H1 (cell line): ENCODE measurements around the gene MORC1. TPM values are rescaled to one million over a fixed set of nuclear protein-coding genes. Genes with fewer than 3 reads are reported as not detected.

Experiments
- CTCF ChIA-PET: fragments of 300-600 bp; sonication (Branson Sonifier 250); formaldehyde crosslinking; loops from one replicate; lab custom pipeline; 2021; ENCODE audit not compliant: partially characterized antibody; lab: Charles Lee
- POLR2A ChIA-PET: fragments of 300-600 bp; sonication (Branson Sonifier 250); formaldehyde crosslinking; loops from one replicate; lab custom pipeline; 2021; ENCODE audit warnings: inconsistent platforms; ENCODE audit not compliant: partially characterized antibody; lab: Charles Lee
- DNase-seq, 2 experiments: peaks; one replicate each; pipeline versions ENCODE4 v3.0.0 to v3.0.0-alpha.2; 2010 to 2022; ENCODE audit warnings: low spot score in 2 of 2, low read depth in 1 of 2, mixed read lengths in 1 of 2
- FAIRE-seq: peaks from 2 replicates; lab custom pipeline; 2011; peaks lifted over from hg19 to GRCh38; lab: Jason Lieb, UNC
- H2AFZ ChIP-seq: 2 replicates; pipeline ENCODE4 v1.8.1; 2012; ENCODE audit warnings: low read length, inconsistent platforms
- H2AK5ac ChIP-seq: 2 replicates; pipeline ENCODE4 v1.6.1; 2013; ENCODE audit warnings: low read depth, low read length
- H2BK120ac ChIP-seq: replicated peaks from 2 replicates; pipeline ENCODE3; 2013; ENCODE audit warnings: low read depth, low read length, inconsistent platforms
- H2BK12ac ChIP-seq: 2 replicates; pipeline ENCODE4 v1.6.1; 2013; ENCODE audit warnings: low read depth, low read length
- H2BK15ac ChIP-seq: 2 replicates; pipeline ENCODE4 v1.6.1; 2013; ENCODE audit warnings: low read length
- H2BK20ac ChIP-seq: 2 replicates; pipeline ENCODE4 v1.6.1; 2013; ENCODE audit warnings: low read length
- H2BK5ac ChIP-seq: 2 replicates; pipeline ENCODE4 v1.6.1; 2013; ENCODE audit warnings: low read depth, low read length
- H3K14ac ChIP-seq: 2 replicates; pipeline ENCODE4 v1.6.1; 2013; ENCODE audit warnings: inconsistent platforms; ENCODE audit not compliant: insufficient read length
- H3K18ac ChIP-seq: 2 replicates; pipeline ENCODE4 v1.6.1; 2013; ENCODE audit warnings: low read length; ENCODE audit errors: extremely low read depth
- H3K23ac ChIP-seq: 2 replicates; pipeline ENCODE4 v1.6.1; 2013; ENCODE audit warnings: inconsistent platforms; ENCODE audit not compliant: insufficient read length
- H3K23me2 ChIP-seq: 2 replicates; pipeline ENCODE4 v1.6.1; 2013; ENCODE audit warnings: low read depth, low read length
- H3K27ac ChIP-seq: 2 replicates; pipeline ENCODE4 v1.6.1; 2011; ENCODE audit warnings: low read depth, low read length, inconsistent platforms
- H3K27me3 ChIP-seq, 4 experiments: replicated peaks in 1 of 4; 1 replicate in 1 of 4; 2 replicates in 3 of 4; pipeline versions ENCODE4 v1.6.1 to v1.8.1; 2011 to 2013; ENCODE audit warnings: low read length in 3 of 4, mild to moderate bottlenecking in 3 of 4, inconsistent platforms in 2 of 4, mixed read lengths in 2 of 4, moderate library complexity in 1 of 4; ENCODE audit not compliant: control insufficient read depth in 3 of 4, insufficient read depth in 3 of 4; ENCODE audit errors: extremely low read depth in 1 of 4
- H3K36me3 ChIP-seq, 4 experiments: 2 replicates each; pipeline versions ENCODE4 v1.6.1 to v1.8.1; 2011 to 2013; ENCODE audit warnings: mild to moderate bottlenecking in 4 of 4, low read length in 3 of 4, moderate library complexity in 2 of 4, control low read depth in 1 of 4, inconsistent platforms in 1 of 4; ENCODE audit not compliant: insufficient read depth in 4 of 4, control insufficient read depth in 2 of 4
- H3K4ac ChIP-seq: replicated peaks from 2 replicates; pipeline ENCODE3; 2013; ENCODE audit warnings: low read length, low read depth, mixed read lengths, inconsistent platforms; ENCODE audit not compliant: insufficient read length
- H3K4me1 ChIP-seq, 4 experiments: replicated peaks in 1 of 4; 1 replicate in 1 of 4; 2 replicates in 3 of 4; pipeline versions ENCODE4 v1.6.1 to v1.8.1; 2011 to 2013; ENCODE audit warnings: low read length in 3 of 4, inconsistent platforms in 2 of 4, mixed read lengths in 1 of 4; ENCODE audit not compliant: insufficient read depth in 4 of 4, control insufficient read depth in 3 of 4
- H3K4me2 ChIP-seq, 2 experiments: 2 replicates each; pipeline versions ENCODE4 v1.6.1 to v1.8.1; 2011 to 2013; ENCODE audit warnings: low read depth in 2 of 2, low read length in 2 of 2, control low read depth in 1 of 2, inconsistent platforms in 1 of 2, mild to moderate bottlenecking in 1 of 2; ENCODE audit not compliant: insufficient read depth in 1 of 2
- H3K4me3 ChIP-seq, 4 experiments: fragments of 200-600, 300-600 bp in 1 of 4; sonication (generic), shearing (Covaris generic), sonication (Bioruptor Twin) in 1 of 4; 2 replicates each; pipeline versions ENCODE4 v1.5.1 to v1.8.1; 2011 to 2016; ENCODE audit warnings: low read length in 4 of 4, low read depth in 3 of 4, control low read depth in 2 of 4, inconsistent platforms in 2 of 4, mild to moderate bottlenecking in 2 of 4, mixed read lengths in 1 of 4, moderate library complexity in 1 of 4; ENCODE audit not compliant: insufficient read depth in 2 of 4; ENCODE audit errors: extremely low read depth in 1 of 4
- H3K56ac ChIP-seq: replicated peaks from 2 replicates; pipeline ENCODE3; 2013; ENCODE audit warnings: low read depth, mild to moderate bottlenecking, mixed read lengths, low read length, inconsistent platforms; ENCODE audit not compliant: insufficient read length
- H3K79me1 ChIP-seq: 2 replicates; pipeline ENCODE4 v1.6.1; 2013; ENCODE audit warnings: low read depth, low read length, control low read depth
- H3K79me2 ChIP-seq, 2 experiments: 2 replicates each; pipeline versions ENCODE4 v1.6.1 to v1.8.1; 2012 to 2013; ENCODE audit warnings: low read length in 2 of 2, mild to moderate bottlenecking in 2 of 2, inconsistent platforms in 1 of 2; ENCODE audit not compliant: insufficient read depth in 2 of 2, control insufficient read depth in 1 of 2
- H3K9ac ChIP-seq, 4 experiments: replicated peaks in 1 of 4; 1 replicate in 1 of 4; 2 replicates in 3 of 4; pipeline versions ENCODE4 v1.6.1 to v1.8.1; 2011 to 2013; ENCODE audit warnings: low read depth in 3 of 4, low read length in 3 of 4, control low read depth in 2 of 4, mild to moderate bottlenecking in 2 of 4, moderate library complexity in 2 of 4, inconsistent platforms in 1 of 4; ENCODE audit errors: extremely low read depth in 1 of 4
- H3K9me3 ChIP-seq, 2 experiments: 2 replicates each; pipeline versions ENCODE4 v1.6.1 to v1.8.1; 2012 to 2013; ENCODE audit warnings: mild to moderate bottlenecking in 2 of 2, moderate library complexity in 2 of 2, control low read depth in 1 of 2, inconsistent platforms in 1 of 2, low read depth in 1 of 2, low read length in 1 of 2, mixed read lengths in 1 of 2; ENCODE audit not compliant: insufficient read depth in 2 of 2
- H4K20me1 ChIP-seq, 2 experiments: replicated peaks in 1 of 2; 2 replicates each; pipeline versions ENCODE3 to v1.8.1; 2011 to 2013; ENCODE audit warnings: inconsistent platforms in 2 of 2, low read length in 2 of 2, mild to moderate bottlenecking in 1 of 2; ENCODE audit not compliant: insufficient read depth in 2 of 2, control insufficient read depth in 1 of 2
- H4K5ac ChIP-seq: 2 replicates; pipeline ENCODE4 v1.6.1; 2013; ENCODE audit warnings: low read length, low read depth, mixed read lengths, inconsistent platforms; ENCODE audit not compliant: insufficient read length
- H4K8ac ChIP-seq: 2 replicates; pipeline ENCODE4 v1.8.0; 2013; ENCODE audit warnings: mild to moderate bottlenecking, moderate library complexity, low read length, inconsistent platforms; ENCODE audit not compliant: insufficient read depth; ENCODE audit errors: extremely low read depth
- H4K91ac ChIP-seq: replicated peaks from 2 replicates; pipeline ENCODE3; 2013; ENCODE audit warnings: low read length, mixed read lengths, inconsistent platforms; ENCODE audit not compliant: insufficient read length
- ASH2L ChIP-seq: fragments of 200-600, 300-600 bp; sonication (generic); IDR thresholded peaks from one replicate; pipeline ENCODE4 v1.7.1; 2017; ENCODE audit warnings: low read length
- BCL11A ChIP-seq, 2 experiments: IDR thresholded peaks; one replicate each; pipeline ENCODE4 v1.6.1; 2011; ENCODE audit warnings: low read depth in 2 of 2, low read length in 2 of 2, mild to moderate bottlenecking in 2 of 2
- BRCA1 ChIP-seq: IDR thresholded peaks from 2 replicates; pipeline ENCODE4 v1.6.1; 2012; ENCODE audit warnings: low read depth, low read length, improper control_type of control experiment
- CBX8 ChIP-seq: fragments of 300-800, 300-1000 bp; sonication (generic); IDR thresholded peaks from 2 replicates; pipeline ENCODE4 v1.7.1; 2016; ENCODE audit warnings: low read depth, low read length, borderline replicate concordance
- HDAC2 ChIP-seq, 2 experiments: fragments of 300-600 bp in 1 of 2; sonication (generic) in 1 of 2; IDR thresholded peaks; 2 replicates each; pipeline ENCODE4 v1.6.1; 2011 to 2012; ENCODE audit warnings: low read depth in 2 of 2, low read length in 2 of 2, mild to moderate bottlenecking in 2 of 2, moderate library complexity in 2 of 2, borderline replicate concordance in 1 of 2, inconsistent platforms in 1 of 2
- MAFK ChIP-seq: IDR thresholded peaks from 2 replicates; pipeline ENCODE4 v1.6.1; 2012; ENCODE audit warnings: low read depth, mild to moderate bottlenecking, improper control_type of control experiment, low read length
- POLR2A ChIP-seq, 2 experiments: IDR thresholded peaks; 1 replicate in 1 of 2; 2 replicates in 1 of 2; pipeline ENCODE4 v1.6.1; 2011; ENCODE audit warnings: low read depth in 2 of 2, low read length in 2 of 2, mild to moderate bottlenecking in 2 of 2; ENCODE audit errors: control extremely low read depth in 1 of 2
- RAD21 ChIP-seq, 2 experiments: IDR thresholded peaks in 1 of 2; conservative IDR thresholded peaks in 1 of 2; 2 replicates each; pipeline ENCODE4 v1.6.1; 2011; ENCODE audit warnings: low read depth in 2 of 2, low read length in 2 of 2, improper control_type of control experiment in 1 of 2, inconsistent platforms in 1 of 2, mild to moderate bottlenecking in 1 of 2, moderate library complexity in 1 of 2
- YY1 ChIP-seq: IDR thresholded peaks from 2 replicates; pipeline ENCODE4 v1.6.1; 2011; ENCODE audit warnings: low read depth, mild to moderate bottlenecking, low read length
- WGBS, 2 experiments: shearing (Covaris generic) in 1 of 2; methylation state at CpG; one replicate each; pipeline versions ENCODE4 v1.1.6 to v1.1.7; 2013 to 2015; ENCODE audit warnings: low lambda C conversion rate in 2 of 2, mixed read lengths in 2 of 2, inconsistent platforms in 1 of 2, low coverage in 1 of 2, missing lambda C conversion rate in 1 of 2; ENCODE audit not compliant: insufficient replicate concordance in 2 of 2, insufficient coverage in 1 of 2, insufficient read length in 1 of 2; ENCODE audit errors: extremely low coverage in 1 of 2, missing lambda C conversion rate in 1 of 2; 5-methylcytosine and 5-hydroxymethylcytosine counted together
- polyA plus RNA-seq, 7 experiments: library from polyadenylated mRNA; depleted of rRNA in 3 of 7; stranded (reverse) in 5 of 7; unstranded in 2 of 7; fragments of >200 nt in 5 of 7; fragments of 200-250 nt in 2 of 7; gene quantifications; 1 replicate in 5 of 7; 2 replicates in 1 of 7; 4 replicates in 1 of 7; pipeline versions ENCODE4 v1.2.1 to v1.2.3, GENCODE V29; 2011 to 2013; ENCODE audit warnings: missing spikeins in 2 of 7, mixed read lengths in 2 of 7
- total RNA-seq: library from RNA; stranded (reverse); fragmentation: NEBNext Ultra II Directional; extraction: Animal tissue kit (Norgen Biotek cat#: 25700); gene quantifications from 2 replicates; pipeline ENCODE4 v1.2.1, GENCODE V29; 2021
- TF ChIP-seq, protein P1 (sequence below): IDR thresholded peaks from 2 replicates; pipeline ENCODE4 v1.6.1; 2012; ENCODE audit warnings: inconsistent platforms
- TF ChIP-seq, protein P2 (sequence below): IDR thresholded peaks from 2 replicates; pipeline ENCODE4 v1.6.1; 2011; ENCODE audit warnings: low read depth, mild to moderate bottlenecking, low read length; ENCODE audit not compliant: insufficient read depth

MORC1 gene
- total and polyA plus RNA-seq, 2 of the 8 experiments (the other 6 are each of a cell fraction or from before 2014, with no cell fraction given), result not detected

DNA sequence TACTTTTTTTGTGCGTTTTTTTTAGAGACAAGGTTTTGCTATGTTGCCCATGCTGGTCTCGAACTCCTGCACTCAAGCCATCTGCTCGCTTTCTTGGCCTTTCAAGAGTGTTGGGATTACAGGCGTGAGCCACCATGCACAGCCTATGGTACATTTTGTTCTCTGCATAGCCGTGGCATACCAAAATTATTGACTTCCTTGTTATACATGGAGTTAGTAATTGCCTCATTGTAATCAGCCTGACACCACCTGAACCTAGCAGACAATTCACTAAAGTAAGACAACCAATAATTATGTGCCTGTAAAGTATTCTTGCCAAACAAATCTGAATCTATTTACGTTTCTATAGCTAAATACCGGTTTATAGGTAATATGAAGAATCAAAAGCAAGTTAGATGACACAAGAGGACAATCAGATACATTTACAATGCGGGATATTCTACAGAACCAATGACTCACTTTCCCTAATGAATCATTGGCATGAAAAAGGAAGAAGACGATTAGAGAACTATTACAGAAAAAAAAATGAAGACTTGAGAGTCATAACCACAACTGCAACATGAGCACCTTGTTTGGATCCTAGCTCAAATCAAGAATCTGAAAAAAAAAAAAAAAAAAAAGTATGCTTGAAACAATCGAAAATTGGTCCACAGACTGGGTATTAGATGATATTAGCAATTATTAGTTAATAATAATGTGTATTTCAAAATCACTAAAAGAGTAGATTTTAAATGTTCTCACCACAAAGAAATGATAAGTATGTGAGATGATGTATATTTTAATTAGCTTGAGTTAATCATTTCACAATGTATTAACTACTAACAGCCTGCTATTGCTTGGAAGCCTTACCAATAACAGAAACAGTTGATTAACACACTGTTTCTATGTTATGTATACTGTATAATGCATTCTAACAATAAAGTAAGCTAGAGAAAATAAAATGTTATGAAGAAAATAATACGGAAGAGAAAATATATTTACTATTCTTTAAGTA is 171.3 kb downstream of the MORC1 start:
- no peak overlapping the region for H2BK5ac ChIP-seq
- H3K56ac ChIP-seq, result no peak overlapping the region
- no peak overlapping the region for H3K14ac ChIP-seq
- H3K4me2 ChIP-seq, result no peak overlapping the region
- H4K20me1 ChIP-seq, result no peaks in the 10 kb centered on the region
- H3K9ac ChIP-seq, result no peak overlapping the region
- ChIA-PET CTCF (interaction anchor here (0.6 to 1.3 kb wide), 6 partner anchors 31 to 1378 kb away, joined by 3 read pairs; no protein-coding TSS in a partner anchor), POLR2A (no interaction called here)
- no peak overlapping the region for H2BK20ac ChIP-seq
- DNase-seq, result no peak
- H3K79me2 ChIP-seq, result no peaks in the 10 kb centered on the region
- WGBS, 2 experiments, result 86% methylated on average over 11 of the region's 11 CpGs; no CpG with 5 or more reads in 1 of the 2 experiments
- no peaks in the 10 kb centered on the region for H3K79me1 ChIP-seq
- no peaks in the 10 kb centered on the region for H3K9me3 ChIP-seq
- no peak overlapping the region for H3K4me3 ChIP-seq
- no peaks in the 10 kb centered on the region for H3K27me3 ChIP-seq
- H2AFZ ChIP-seq, result no peak overlapping the region
- H3K23me2 ChIP-seq, result no peaks in the 10 kb centered on the region
- no peak overlapping the region for H2BK12ac ChIP-seq
- no peak overlapping the region for H4K91ac ChIP-seq
- no peak overlapping the region for H4K5ac ChIP-seq
- H2BK120ac ChIP-seq, result no peak overlapping the region
- H3K36me3 ChIP-seq, result no peaks in the 10 kb centered on the region
- H3K23ac ChIP-seq, result no peak overlapping the region
- FAIRE-seq, result no peak
- H3K18ac ChIP-seq, result no peak overlapping the region
- H2BK15ac ChIP-seq, result no peak overlapping the region
- H3K4ac ChIP-seq, result no peak overlapping the region
- H3K4me1 ChIP-seq, result no peaks in the 10 kb centered on the region; a peak in 1 of 7 replicates
- H2AK5ac ChIP-seq, result no peak overlapping the region
- no peak overlapping the region for H3K27ac ChIP-seq
- no peak overlapping the region for H4K8ac ChIP-seq
- TF ChIP-seq CBX8 (no peak), BCL11A (IDR thresholded peaks at IDR 0.05; ENCODE audit: low read depth in 2 of 2, low read length in 2 of 2) (no peak), RAD21 (IDR thresholded peaks at IDR 0.05 in 1 of 2, conservative IDR thresholded peaks at IDR 0.05 in 1 of 2; ENCODE audit: low read depth in 2 of 2, low read length in 2 of 2) (no peak), POLR2A (IDR thresholded peaks at IDR 0.05; ENCODE audit: control extremely low read depth in 1 of 2, low read depth in 2 of 2, low read length in 2 of 2) (no peak), BRCA1 (no peak), YY1 (no peak), MAFK (no peak), HDAC2 (IDR thresholded peaks at IDR 0.05; ENCODE audit: borderline replicate concordance in 1 of 2, low read depth in 2 of 2, low read length in 2 of 2) (no peak), ASH2L (no peak)
- TF ChIP-seq, protein P1, sequence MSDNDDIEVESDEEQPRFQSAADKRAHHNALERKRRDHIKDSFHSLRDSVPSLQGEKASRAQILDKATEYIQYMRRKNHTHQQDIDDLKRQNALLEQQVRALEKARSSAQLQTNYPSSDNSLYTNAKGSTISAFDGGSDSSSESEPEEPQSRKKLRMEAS, result no peak
- TF ChIP-seq, protein P2, sequence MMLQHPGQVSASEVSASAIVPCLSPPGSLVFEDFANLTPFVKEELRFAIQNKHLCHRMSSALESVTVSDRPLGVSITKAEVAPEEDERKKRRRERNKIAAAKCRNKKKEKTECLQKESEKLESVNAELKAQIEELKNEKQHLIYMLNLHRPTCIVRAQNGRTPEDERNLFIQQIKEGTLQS, result no peak
